Measurements from ENCODE around the gene HIRA.

- no peak for TF ChIP-seq POLR2AphosphoS5 (IDR thresholded peaks at IDR 0.05)
- TF ChIP-seq CTCF (IDR thresholded peaks at IDR 0.05) = no peak
Measured at GRCh38 chr22:19450363-19451175, 19.0 kb upstream of the HIRA start.

Measured in transverse colon (tissue), 4 donors.